GM19351 (cell line): ENCODE results near the gene CRISPLD2.
"Not testable (repeated sequence)": the region's sequence is repeated elsewhere in the genome, so short reads cannot be mapped to it uniquely, and the experiment has no call there.

ENCODE experiments used
- ATAC-seq: cut with Tn5 transposase; IDR thresholded peaks from one replicate; pipeline ENCODE4 v1.9.1; 2021; ENCODE audit warnings: mild to moderate bottlenecking, moderate library complexity; ENCODE audit not compliant: unreplicated experiment

The CRISPLD2 gene

GRCh38 chr16:84855435-84856202, 35.8 kb downstream of the CRISPLD2 start:
- ATAC-seq: not testable (repeated sequence)

- ATAC-seq: not testable (repeated sequence)
Observed at GRCh38 chr16:84856203-84856581, 36.4 kb downstream of the CRISPLD2 start.

GRCh38 chr16:84856811-84857210, 37.0 kb downstream of the CRISPLD2 start:
- ATAC-seq: not testable (repeated sequence)

- no peak for ATAC-seq
Observed at GRCh38 chr16:84859681-84860080, 39.9 kb downstream of the CRISPLD2 start.

GRCh38 chr16:84860383-84860782, 40.6 kb downstream of the CRISPLD2 start:
- no peak for ATAC-seq

- ATAC-seq: no peak
Observed at GRCh38 chr16:84861671-84862070, 41.9 kb downstream of the CRISPLD2 start.

GRCh38 chr16:84862804-84863480, 43.2 kb downstream of the CRISPLD2 start:
- ATAC-seq: no peak

GRCh38 chr16:84863481-84863814, 43.7 kb downstream of the CRISPLD2 start:
- no peak for ATAC-seq

GRCh38 chr16:84864326-84864955, 44.7 kb downstream of the CRISPLD2 start:
- no peak for ATAC-seq

- no peak for ATAC-seq
Observed at GRCh38 chr16:84867696-84868095, 47.9 kb downstream of the CRISPLD2 start.

- no peak for ATAC-seq
Observed at GRCh38 chr16:84868328-84868727, 48.5 kb downstream of the CRISPLD2 start.

- no peak for ATAC-seq
Observed at GRCh38 chr16:84868829-84869472, 49.2 kb downstream of the CRISPLD2 start.

- no peak for ATAC-seq
Observed at GRCh38 chr16:84869473-84869845, 49.7 kb downstream of the CRISPLD2 start.

- not testable (repeated sequence) for ATAC-seq
Observed at GRCh38 chr16:84872971-84873370, 53.2 kb downstream of the CRISPLD2 start.

GRCh38 chr16:84874004-84874435, 54.2 kb downstream of the CRISPLD2 start:
- no peak for ATAC-seq

GRCh38 chr16:84874553-84874952, 54.8 kb downstream of the CRISPLD2 start:
- ATAC-seq: no peak

- ATAC-seq: no peak
Observed at GRCh38 chr16:84874983-84875382, 55.2 kb downstream of the CRISPLD2 start.

GRCh38 chr16:84875846-84876245, 56.1 kb downstream of the CRISPLD2 start:
- no peak for ATAC-seq

GRCh38 chr16:84876873-84877606, 57.3 kb downstream of the CRISPLD2 start:
- ATAC-seq: no peak

GRCh38 chr16:84878770-84879169, 59.0 kb downstream of the CRISPLD2 start:
- ATAC-seq: no peak
